K562 (cell line): Measurements from ENCODE around the gene CDK9. TPM values are rescaled to one million over a fixed set of nuclear protein-coding genes. Genes with fewer than 3 reads are reported as not detected.

Source experiments
- FOXA1 ChIP-seq: fragments of 450-650 bp; IDR thresholded peaks from 2 replicates; pipeline ENCODE4 v1.6.1; 2016; ENCODE audit warnings: mild to moderate bottlenecking, borderline replicate concordance
- PRMT5 ChIP-seq: sonication (generic); formaldehyde crosslinking; IDR thresholded peaks from 2 replicates; pipeline ENCODE4 v1.5.0; 2020; ENCODE audit warnings: missing genetic modification reagents
- REST ChIP-seq, 2 experiments: fragments of 450-650 bp; formaldehyde crosslinking in 1 of 2; IDR thresholded peaks; 2 replicates each; pipeline versions ENCODE4 v1.4.0 to v1.6.1; 2014 to 2020; ENCODE audit warnings: mild to moderate bottlenecking in 2 of 2, borderline replicate concordance in 1 of 2, low read depth in 1 of 2
- SMARCE1 ChIP-seq: fragments of 450-650 bp; IDR thresholded peaks from 2 replicates; pipeline ENCODE4 v1.7.1; 2016; ENCODE audit warnings: mild to moderate bottlenecking
- SMC3 ChIP-seq: conservative IDR thresholded peaks from 2 replicates; pipeline ENCODE4 v1.6.1; 2011; ENCODE audit warnings: low read depth, low read length, improper control_type of control experiment; ENCODE audit not compliant: insufficient read depth
- SRF ChIP-seq, 2 experiments: fragments of 250-450, 450-650 bp in 1 of 2; sonication (Bioruptor Pico) in 1 of 2; sonication (generic) in 1 of 2; formaldehyde crosslinking; IDR thresholded peaks; 2 replicates each; pipeline versions ENCODE4 v1.5.0 to v1.5.1; 2020 to 2022; ENCODE audit warnings: mild to moderate bottlenecking in 1 of 2, missing genetic modification reagents in 1 of 2
- polyA plus RNA-seq, 8 experiments: library from polyadenylated mRNA; depleted of rRNA in 4 of 8; stranded (reverse) in 5 of 8; unstranded in 3 of 8; fragments of >200 nt; fragmentation: Nextera tagmentation in 2 of 8; fragmentation: Illumina TruSeq in 1 of 8; extraction: Ambion mirVana in 2 of 8; extraction: Trizol in 1 of 8; gene quantifications; 2 replicates each; pipeline versions ENCODE4 v1.2.1 to v1.2.3, GENCODE V29; 2011 to 2014; ENCODE audit warnings: inconsistent platforms in 1 of 8, missing spikeins in 1 of 8
- total RNA-seq, 7 experiments: library from RNA; depleted of rRNA in 6 of 7; stranded (reverse); fragments of >200 nt in 6 of 7; fragmentation: Illumina TruSeq in 2 of 7; extraction: Trizol in 2 of 7; gene quantifications; 2 replicates each; pipeline versions ENCODE4 v1.2.1 to v1.2.3, GENCODE V29; 2011 to 2021; ENCODE audit warnings: low replicate concordance in 1 of 7
- TF ChIP-seq, protein P1 (sequence below): fragments of 250-450 bp; sonication (Bioruptor Pico); IDR thresholded peaks from 2 replicates; pipeline ENCODE4 v1.8.0; 2021; ENCODE audit warnings: mild to moderate bottlenecking, moderate library complexity

Gene CDK9
- total and polyA plus RNA-seq, 9 of the 15 experiments (the other 6 are each of a cell fraction or from before 2014, with no cell fraction given): 4.2 to 78.6 (median 33.0) TPM

DNA sequence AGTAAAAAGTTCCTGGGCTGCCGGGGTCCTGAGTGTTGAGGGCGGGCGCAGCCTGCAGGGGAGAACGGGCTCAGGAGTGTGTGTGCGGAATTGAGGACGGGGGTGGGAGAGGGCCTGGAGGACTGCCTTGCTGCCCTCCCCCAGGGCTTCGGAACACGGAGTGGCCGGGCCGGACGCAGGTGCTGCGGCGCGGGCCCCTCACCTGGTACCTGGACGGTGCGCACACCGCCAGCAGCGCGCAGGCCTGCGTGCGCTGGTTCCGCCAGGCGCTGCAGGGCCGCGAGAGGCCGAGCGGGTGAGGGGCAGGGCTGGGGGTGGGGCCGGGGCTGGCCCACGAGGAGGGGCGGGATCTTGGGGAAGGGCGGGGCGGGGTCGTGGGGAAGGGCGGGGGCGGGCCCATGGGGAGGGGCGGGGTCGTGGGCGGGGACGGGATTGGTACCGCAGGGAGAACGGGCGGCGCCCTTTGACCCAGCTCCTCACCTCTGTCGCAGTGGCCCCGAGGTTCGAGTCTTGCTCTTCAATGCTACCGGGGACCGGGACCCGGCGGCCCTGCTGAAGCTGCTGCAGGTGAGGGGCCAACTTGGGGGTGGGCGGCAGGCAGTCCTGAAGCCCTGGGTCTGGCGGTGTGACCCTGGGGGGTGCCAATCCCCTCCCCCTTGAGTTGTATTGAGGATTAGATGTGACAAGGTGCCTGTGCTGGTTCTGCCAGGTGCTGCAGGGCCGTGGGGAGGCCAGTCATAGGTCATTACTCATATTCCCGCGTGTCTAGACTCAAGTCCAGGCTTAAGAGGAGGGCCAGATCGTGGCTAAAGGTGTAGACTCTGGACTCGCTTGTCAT lies 23.9 kb downstream of the CDK9 start (continued):
- TF ChIP-seq FOXA1: no peak
- TF ChIP-seq SMARCE1: no peak
- TF ChIP-seq PRMT5 (CRISPR knock-in tag): no peak
- TF ChIP-seq SMC3: no peak
- TF ChIP-seq REST (IDR thresholded peaks at IDR 0.05; ENCODE audit: borderline replicate concordance): no peak
- peak; percentile 30; the same call in 1 of the 2 replicates for TF ChIP-seq REST (CRISPR knock-in tag; IDR thresholded peaks at IDR 0.05; ENCODE audit: low read depth)
- no peak for TF ChIP-seq SRF (CRISPR knock-in tag; IDR thresholded peaks at IDR 0.05)
- TF ChIP-seq, protein P1, sequence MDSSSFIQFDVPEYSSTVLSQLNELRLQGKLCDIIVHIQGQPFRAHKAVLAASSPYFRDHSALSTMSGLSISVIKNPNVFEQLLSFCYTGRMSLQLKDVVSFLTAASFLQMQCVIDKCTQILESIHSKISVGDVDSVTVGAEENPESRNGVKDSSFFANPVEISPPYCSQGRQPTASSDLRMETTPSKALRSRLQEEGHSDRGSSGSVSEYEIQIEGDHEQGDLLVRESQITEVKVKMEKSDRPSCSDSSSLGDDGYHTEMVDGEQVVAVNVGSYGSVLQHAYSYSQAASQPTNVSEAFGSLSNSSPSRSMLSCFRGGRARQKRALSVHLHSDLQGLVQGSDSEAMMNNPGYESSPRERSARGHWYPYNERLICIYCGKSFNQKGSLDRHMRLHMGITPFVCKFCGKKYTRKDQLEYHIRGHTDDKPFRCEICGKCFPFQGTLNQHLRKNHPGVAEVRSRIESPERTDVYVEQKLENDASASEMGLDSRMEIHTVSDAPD: no peak
